HG03457 (cell line): ENCODE data around the gene ZNF318.

Experiments used
- ATAC-seq: cut with Tn5 transposase; IDR thresholded peaks from one replicate; pipeline ENCODE4 v1.9.1; 2021; ENCODE audit warnings: moderate number of reproducible peaks; ENCODE audit not compliant: unreplicated experiment

The ZNF318 gene

DNA sequence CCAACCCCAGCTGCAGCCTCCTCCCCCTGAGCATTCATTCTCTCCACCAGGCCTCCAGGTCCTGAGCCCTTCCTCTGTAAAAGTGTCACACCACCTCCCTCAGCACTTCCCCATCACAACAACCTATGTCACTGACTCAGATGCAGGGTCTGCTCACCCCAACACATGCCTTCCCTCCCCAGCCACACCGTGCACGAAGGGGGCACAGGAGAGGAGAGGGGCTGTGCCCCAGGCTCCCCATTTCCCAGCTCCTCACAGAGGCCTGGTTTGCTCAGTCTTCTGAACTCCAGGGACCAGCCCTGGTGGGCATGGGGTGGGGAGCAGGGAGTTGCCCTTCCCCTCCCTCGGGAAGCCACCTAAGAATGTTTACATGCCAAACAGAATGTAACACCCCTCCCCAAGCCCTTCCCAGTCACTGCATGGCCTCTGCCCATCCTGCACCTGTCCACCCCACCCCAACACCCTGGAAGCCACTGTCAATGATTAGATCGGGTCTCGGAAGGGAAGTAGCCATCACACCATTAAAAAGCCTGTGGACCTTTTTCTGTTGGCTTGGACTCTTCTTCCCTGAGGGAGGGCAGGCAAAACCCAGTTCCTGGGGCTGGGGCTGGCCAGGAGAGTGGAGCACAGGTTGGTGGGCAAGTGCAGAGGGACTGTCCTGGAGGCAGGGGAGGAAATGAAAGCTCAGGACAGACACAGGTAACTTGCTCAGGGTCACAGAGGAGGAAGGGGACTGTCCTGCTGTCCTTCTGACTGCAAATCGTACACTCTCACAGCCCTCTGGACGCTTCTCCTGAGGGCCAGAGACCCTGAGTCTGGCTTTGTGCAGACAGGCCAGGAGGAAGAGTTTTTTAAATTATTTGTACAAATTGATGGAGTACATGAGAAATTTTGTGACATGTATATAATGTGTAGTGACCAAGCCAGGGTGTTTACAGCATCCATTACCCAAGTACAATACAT is 81.4 kb downstream of the ZNF318 start:
- ATAC-seq: no peak

DNA sequence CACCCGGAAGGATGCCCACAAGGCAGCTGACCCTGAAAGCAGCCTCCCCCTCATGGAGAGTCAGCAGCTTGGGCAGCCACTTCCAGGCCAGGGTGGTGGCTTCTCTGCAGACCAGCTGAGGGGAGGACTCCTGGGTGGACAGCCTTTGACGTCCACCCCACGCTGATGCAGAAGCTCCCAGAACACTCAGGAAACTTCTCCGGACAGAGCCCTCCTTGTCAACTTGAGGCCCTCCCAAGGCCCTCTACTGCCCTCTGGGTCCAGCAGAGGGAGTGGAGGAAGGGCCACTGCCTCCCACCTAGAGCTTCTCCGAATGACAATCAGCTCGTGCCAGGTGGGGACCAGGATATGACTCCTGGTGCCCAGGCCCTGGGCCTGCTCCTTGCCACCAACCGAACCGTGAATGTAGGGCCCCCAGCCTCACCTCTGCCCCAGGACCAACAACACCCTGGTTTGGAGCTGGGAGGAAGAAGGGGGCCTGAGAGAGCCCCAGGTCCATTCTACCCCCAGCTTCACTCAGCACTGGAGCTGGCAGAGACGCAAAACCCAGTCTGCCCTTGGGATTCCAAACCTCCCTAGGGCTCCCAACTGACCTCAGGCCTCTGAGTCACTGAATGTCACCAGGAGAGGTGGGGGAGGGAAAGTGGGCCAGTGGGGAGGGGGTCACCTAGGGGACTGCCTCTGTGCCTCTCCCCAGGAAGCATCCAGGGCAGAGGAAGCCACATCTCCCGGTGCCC is 82.3 kb downstream of the ZNF318 start:
- no peak for ATAC-seq

DNA sequence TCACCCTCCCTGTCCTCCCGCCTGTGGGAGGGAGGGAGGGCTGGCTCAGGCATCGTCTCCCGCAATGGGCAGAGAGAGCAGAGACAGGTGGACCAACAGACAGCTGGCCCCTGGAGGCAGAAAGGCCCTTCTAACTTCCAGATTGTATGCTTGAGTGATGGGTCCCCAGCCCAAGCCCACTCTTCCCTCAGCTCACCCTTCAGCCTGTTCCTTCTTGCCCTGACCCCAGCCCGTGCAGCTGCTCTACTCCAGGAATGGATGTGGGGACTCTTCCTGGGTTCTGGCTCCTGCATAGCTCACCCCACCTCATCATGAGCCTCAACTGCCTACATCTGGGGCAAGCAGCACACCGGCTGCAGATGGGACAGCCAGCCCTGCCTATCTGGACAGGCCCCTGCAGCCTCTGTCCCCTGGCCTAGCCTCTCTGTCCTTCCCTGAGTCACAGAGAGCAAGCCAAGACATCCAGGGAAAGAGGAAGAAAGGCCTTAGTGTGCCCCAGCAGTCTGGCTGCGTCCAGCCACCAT is 82.9 kb downstream of the ZNF318 start:
- no peak for ATAC-seq
